Subcutaneous adipose tissue (tissue), 4 donors: Measurements from ENCODE around the gene MAG. TPM values are rescaled to one million over a fixed set of nuclear protein-coding genes. Genes with fewer than 3 reads are reported as not detected.

Experiments used
- CTCF ChIP-seq: fragments of 450-650 bp; IDR thresholded peaks from one replicate; pipeline ENCODE4 v1.5.1; 2016; ENCODE audit warnings: low read depth, mild to moderate bottlenecking, control low read depth, antibody characterized with exemption, moderate library complexity
- total RNA-seq, 4 donors: library from RNA; depleted of rRNA; stranded (reverse); fragments of >200 nt; gene quantifications; one replicate each; pipeline ENCODE4 v1.1.0, GENCODE V29; 2016

MAG gene
- total RNA-seq, 4 donors from 2014 or later: not detected

- no peak for TF ChIP-seq CTCF
These were observed 7.8 kb downstream of the MAG start for GRCh38 chr19:35299523-35300338.

GRCh38 chr19:35300339-35300649 is 8.3 kb downstream of the MAG start:
- TF ChIP-seq CTCF: no peak

- no peak for TF ChIP-seq CTCF
These were observed 10.0 kb downstream of the MAG start for GRCh38 chr19:35301961-35302360.

- no peak for TF ChIP-seq CTCF
These were observed 10.5 kb downstream of the MAG start for GRCh38 chr19:35302446-35302845.

GRCh38 chr19:35303357-35303915 is 11.5 kb downstream of the MAG start:
- TF ChIP-seq CTCF: no peak

- TF ChIP-seq CTCF: no peak
These were observed 12.1 kb downstream of the MAG start for GRCh38 chr19:35304036-35304435.

GRCh38 chr19:35305181-35305580 is 13.2 kb downstream of the MAG start:
- no peak for TF ChIP-seq CTCF
